H1 (cell line): Measurements from ENCODE around the gene SPTBN1. TPM values are rescaled to one million over a fixed set of nuclear protein-coding genes. Genes with fewer than 3 reads are reported as not detected.

Source experiments
- CTCF ChIA-PET: fragments of 300-600 bp; sonication (Branson Sonifier 250); formaldehyde crosslinking; loops from one replicate; lab custom pipeline; 2021; ENCODE audit not compliant: partially characterized antibody; lab: Charles Lee
- POLR2A ChIA-PET: fragments of 300-600 bp; sonication (Branson Sonifier 250); formaldehyde crosslinking; loops from one replicate; lab custom pipeline; 2021; ENCODE audit warnings: inconsistent platforms; ENCODE audit not compliant: partially characterized antibody; lab: Charles Lee
- DNase-seq, 2 experiments: peaks; one replicate each; pipeline versions ENCODE4 v3.0.0 to v3.0.0-alpha.2; 2010 to 2022; ENCODE audit warnings: low spot score in 2 of 2, low read depth in 1 of 2, mixed read lengths in 1 of 2
- FAIRE-seq: peaks from 2 replicates; lab custom pipeline; 2011; peaks lifted over from hg19 to GRCh38; lab: Jason Lieb, UNC
- H2AFZ ChIP-seq: 2 replicates; pipeline ENCODE4 v1.8.1; 2012; ENCODE audit warnings: low read length, inconsistent platforms
- H2AK5ac ChIP-seq: 2 replicates; pipeline ENCODE4 v1.6.1; 2013; ENCODE audit warnings: low read depth, low read length
- H2BK120ac ChIP-seq: replicated peaks from 2 replicates; pipeline ENCODE3; 2013; ENCODE audit warnings: low read depth, low read length, inconsistent platforms
- H2BK12ac ChIP-seq: 2 replicates; pipeline ENCODE4 v1.6.1; 2013; ENCODE audit warnings: low read depth, low read length
- H2BK15ac ChIP-seq: 2 replicates; pipeline ENCODE4 v1.6.1; 2013; ENCODE audit warnings: low read length
- H2BK20ac ChIP-seq: 2 replicates; pipeline ENCODE4 v1.6.1; 2013; ENCODE audit warnings: low read length
- H2BK5ac ChIP-seq: 2 replicates; pipeline ENCODE4 v1.6.1; 2013; ENCODE audit warnings: low read depth, low read length
- H3K14ac ChIP-seq: 2 replicates; pipeline ENCODE4 v1.6.1; 2013; ENCODE audit warnings: inconsistent platforms; ENCODE audit not compliant: insufficient read length
- H3K18ac ChIP-seq: 2 replicates; pipeline ENCODE4 v1.6.1; 2013; ENCODE audit warnings: low read length; ENCODE audit errors: extremely low read depth
- H3K23ac ChIP-seq: 2 replicates; pipeline ENCODE4 v1.6.1; 2013; ENCODE audit warnings: inconsistent platforms; ENCODE audit not compliant: insufficient read length
- H3K23me2 ChIP-seq: 2 replicates; pipeline ENCODE4 v1.6.1; 2013; ENCODE audit warnings: low read depth, low read length
- H3K27ac ChIP-seq: 2 replicates; pipeline ENCODE4 v1.6.1; 2011; ENCODE audit warnings: low read depth, low read length, inconsistent platforms
- H3K27me3 ChIP-seq, 4 experiments: replicated peaks in 1 of 4; 1 replicate in 1 of 4; 2 replicates in 3 of 4; pipeline versions ENCODE4 v1.6.1 to v1.8.1; 2011 to 2013; ENCODE audit warnings: low read length in 3 of 4, mild to moderate bottlenecking in 3 of 4, inconsistent platforms in 2 of 4, mixed read lengths in 2 of 4, moderate library complexity in 1 of 4; ENCODE audit not compliant: control insufficient read depth in 3 of 4, insufficient read depth in 3 of 4; ENCODE audit errors: extremely low read depth in 1 of 4
- H3K36me3 ChIP-seq, 4 experiments: 2 replicates each; pipeline versions ENCODE4 v1.6.1 to v1.8.1; 2011 to 2013; ENCODE audit warnings: mild to moderate bottlenecking in 4 of 4, low read length in 3 of 4, moderate library complexity in 2 of 4, control low read depth in 1 of 4, inconsistent platforms in 1 of 4; ENCODE audit not compliant: insufficient read depth in 4 of 4, control insufficient read depth in 2 of 4
- H3K4ac ChIP-seq: replicated peaks from 2 replicates; pipeline ENCODE3; 2013; ENCODE audit warnings: low read length, low read depth, mixed read lengths, inconsistent platforms; ENCODE audit not compliant: insufficient read length
- H3K4me1 ChIP-seq, 4 experiments: replicated peaks in 1 of 4; 1 replicate in 1 of 4; 2 replicates in 3 of 4; pipeline versions ENCODE4 v1.6.1 to v1.8.1; 2011 to 2013; ENCODE audit warnings: low read length in 3 of 4, inconsistent platforms in 2 of 4, mixed read lengths in 1 of 4; ENCODE audit not compliant: insufficient read depth in 4 of 4, control insufficient read depth in 3 of 4
- H3K4me2 ChIP-seq, 2 experiments: 2 replicates each; pipeline versions ENCODE4 v1.6.1 to v1.8.1; 2011 to 2013; ENCODE audit warnings: low read depth in 2 of 2, low read length in 2 of 2, control low read depth in 1 of 2, inconsistent platforms in 1 of 2, mild to moderate bottlenecking in 1 of 2; ENCODE audit not compliant: insufficient read depth in 1 of 2
- H3K4me3 ChIP-seq, 4 experiments: fragments of 200-600, 300-600 bp in 1 of 4; sonication (generic), shearing (Covaris generic), sonication (Bioruptor Twin) in 1 of 4; 2 replicates each; pipeline versions ENCODE4 v1.5.1 to v1.8.1; 2011 to 2016; ENCODE audit warnings: low read length in 4 of 4, low read depth in 3 of 4, control low read depth in 2 of 4, inconsistent platforms in 2 of 4, mild to moderate bottlenecking in 2 of 4, mixed read lengths in 1 of 4, moderate library complexity in 1 of 4; ENCODE audit not compliant: insufficient read depth in 2 of 4; ENCODE audit errors: extremely low read depth in 1 of 4
- H3K56ac ChIP-seq: replicated peaks from 2 replicates; pipeline ENCODE3; 2013; ENCODE audit warnings: low read depth, mild to moderate bottlenecking, mixed read lengths, low read length, inconsistent platforms; ENCODE audit not compliant: insufficient read length
- H3K79me1 ChIP-seq: 2 replicates; pipeline ENCODE4 v1.6.1; 2013; ENCODE audit warnings: low read depth, low read length, control low read depth
- H3K79me2 ChIP-seq, 2 experiments: 2 replicates each; pipeline versions ENCODE4 v1.6.1 to v1.8.1; 2012 to 2013; ENCODE audit warnings: low read length in 2 of 2, mild to moderate bottlenecking in 2 of 2, inconsistent platforms in 1 of 2; ENCODE audit not compliant: insufficient read depth in 2 of 2, control insufficient read depth in 1 of 2
- H3K9ac ChIP-seq, 4 experiments: replicated peaks in 1 of 4; 1 replicate in 1 of 4; 2 replicates in 3 of 4; pipeline versions ENCODE4 v1.6.1 to v1.8.1; 2011 to 2013; ENCODE audit warnings: low read depth in 3 of 4, low read length in 3 of 4, control low read depth in 2 of 4, mild to moderate bottlenecking in 2 of 4, moderate library complexity in 2 of 4, inconsistent platforms in 1 of 4; ENCODE audit errors: extremely low read depth in 1 of 4
- H3K9me3 ChIP-seq, 2 experiments: 2 replicates each; pipeline versions ENCODE4 v1.6.1 to v1.8.1; 2012 to 2013; ENCODE audit warnings: mild to moderate bottlenecking in 2 of 2, moderate library complexity in 2 of 2, control low read depth in 1 of 2, inconsistent platforms in 1 of 2, low read depth in 1 of 2, low read length in 1 of 2, mixed read lengths in 1 of 2; ENCODE audit not compliant: insufficient read depth in 2 of 2
- H4K20me1 ChIP-seq, 2 experiments: replicated peaks in 1 of 2; 2 replicates each; pipeline versions ENCODE3 to v1.8.1; 2011 to 2013; ENCODE audit warnings: inconsistent platforms in 2 of 2, low read length in 2 of 2, mild to moderate bottlenecking in 1 of 2; ENCODE audit not compliant: insufficient read depth in 2 of 2, control insufficient read depth in 1 of 2
- H4K5ac ChIP-seq: 2 replicates; pipeline ENCODE4 v1.6.1; 2013; ENCODE audit warnings: low read length, low read depth, mixed read lengths, inconsistent platforms; ENCODE audit not compliant: insufficient read length
- H4K8ac ChIP-seq: 2 replicates; pipeline ENCODE4 v1.8.0; 2013; ENCODE audit warnings: mild to moderate bottlenecking, moderate library complexity, low read length, inconsistent platforms; ENCODE audit not compliant: insufficient read depth; ENCODE audit errors: extremely low read depth
- H4K91ac ChIP-seq: replicated peaks from 2 replicates; pipeline ENCODE3; 2013; ENCODE audit warnings: low read length, mixed read lengths, inconsistent platforms; ENCODE audit not compliant: insufficient read length
- CHD1 ChIP-seq: IDR thresholded peaks from 2 replicates; pipeline ENCODE4 v1.6.1; 2012; ENCODE audit warnings: low read depth, low read length, improper control_type of control experiment
- EP300 ChIP-seq, 2 experiments: IDR thresholded peaks; 1 replicate in 1 of 2; 2 replicates in 1 of 2; pipeline ENCODE4 v1.6.1; 2011 to 2012; ENCODE audit warnings: low read depth in 2 of 2, low read length in 2 of 2, mild to moderate bottlenecking in 2 of 2, borderline replicate concordance in 1 of 2, inconsistent platforms in 1 of 2, moderate library complexity in 1 of 2
- FOSL1 ChIP-seq: IDR thresholded peaks from 2 replicates; pipeline ENCODE4 v1.6.1; 2011; ENCODE audit warnings: mild to moderate bottlenecking, low read depth, low read length, moderate library complexity; ENCODE audit not compliant: insufficient read depth
- HDAC2 ChIP-seq, 2 experiments: fragments of 300-600 bp in 1 of 2; sonication (generic) in 1 of 2; IDR thresholded peaks; 2 replicates each; pipeline ENCODE4 v1.6.1; 2011 to 2012; ENCODE audit warnings: low read depth in 2 of 2, low read length in 2 of 2, mild to moderate bottlenecking in 2 of 2, moderate library complexity in 2 of 2, borderline replicate concordance in 1 of 2, inconsistent platforms in 1 of 2
- KDM5A ChIP-seq: fragments of 200-600 bp; IDR thresholded peaks from 2 replicates; pipeline ENCODE4 v1.7.1; 2012; ENCODE audit warnings: mild to moderate bottlenecking, low read length, inconsistent platforms, mixed read lengths
- RXRA ChIP-seq: IDR thresholded peaks from 2 replicates; pipeline ENCODE4 v1.6.1; 2011; ENCODE audit warnings: low read depth, mild to moderate bottlenecking, low read length, moderate library complexity; ENCODE audit not compliant: insufficient read depth
- WGBS, 2 experiments: shearing (Covaris generic) in 1 of 2; methylation state at CpG; one replicate each; pipeline versions ENCODE4 v1.1.6 to v1.1.7; 2013 to 2015; ENCODE audit warnings: low lambda C conversion rate in 2 of 2, mixed read lengths in 2 of 2, inconsistent platforms in 1 of 2, low coverage in 1 of 2, missing lambda C conversion rate in 1 of 2; ENCODE audit not compliant: insufficient replicate concordance in 2 of 2, insufficient coverage in 1 of 2, insufficient read length in 1 of 2; ENCODE audit errors: extremely low coverage in 1 of 2, missing lambda C conversion rate in 1 of 2; 5-methylcytosine and 5-hydroxymethylcytosine counted together
- polyA plus RNA-seq, 7 experiments: library from polyadenylated mRNA; depleted of rRNA in 3 of 7; stranded (reverse) in 5 of 7; unstranded in 2 of 7; fragments of >200 nt in 5 of 7; fragments of 200-250 nt in 2 of 7; gene quantifications; 1 replicate in 5 of 7; 2 replicates in 1 of 7; 4 replicates in 1 of 7; pipeline versions ENCODE4 v1.2.1 to v1.2.3, GENCODE V29; 2011 to 2013; ENCODE audit warnings: missing spikeins in 2 of 7, mixed read lengths in 2 of 7
- total RNA-seq: library from RNA; stranded (reverse); fragmentation: NEBNext Ultra II Directional; extraction: Animal tissue kit (Norgen Biotek cat#: 25700); gene quantifications from 2 replicates; pipeline ENCODE4 v1.2.1, GENCODE V29; 2021

Gene SPTBN1
- total and polyA plus RNA-seq, 2 of the 8 experiments (the other 6 are each of a cell fraction or from before 2014, with no cell fraction given): 31.8 to 180 TPM

DNA sequence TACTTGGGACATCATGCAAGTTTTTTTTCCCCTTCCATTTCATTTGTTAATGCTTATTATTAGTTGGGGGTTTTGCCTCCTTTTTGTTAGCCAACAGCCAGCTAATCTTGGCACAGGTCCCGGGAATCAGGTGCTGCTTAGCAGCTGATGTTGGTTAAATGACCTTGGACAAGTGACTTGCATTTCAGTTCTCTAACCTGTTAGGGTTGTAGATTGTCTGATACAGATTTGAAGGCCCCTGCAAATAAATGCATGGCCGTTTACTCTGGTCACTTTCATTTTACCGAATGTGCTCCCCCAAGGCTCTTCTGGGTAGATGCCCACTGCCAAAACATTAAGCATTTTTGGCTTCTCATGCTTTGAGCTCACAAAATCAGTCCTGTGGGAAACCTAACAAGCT is 120.9 kb downstream of the SPTBN1 start:
- FAIRE-seq: no peak
- TF ChIP-seq RXRA (no peak), CHD1 (no peak), FOSL1 (no peak), KDM5A (no peak), HDAC2 (IDR thresholded peaks at IDR 0.05; ENCODE audit: borderline replicate concordance in 1 of 2, low read depth in 2 of 2, low read length in 2 of 2) (no peak), EP300 (IDR thresholded peaks at IDR 0.05; ENCODE audit: borderline replicate concordance in 1 of 2, low read depth in 2 of 2, low read length in 2 of 2) (no peak)

More for the DNA sequence above, 120.9 kb downstream of the SPTBN1 start:
- peaks cover 4 to 21% (median 17%) of the 10 kb centered on the region in 4 experiments for H3K4me1 ChIP-seq
- H4K20me1 ChIP-seq: peaks cover 40 to 42% of the 10 kb centered on the region in 2 experiments
- H3K4me3 ChIP-seq: no peak overlapping the region
- no peak overlapping the region for H4K91ac ChIP-seq
- no peak overlapping the region for H2BK20ac ChIP-seq
- no peak overlapping the region for H3K56ac ChIP-seq
- DNase-seq: no peak
- no peak overlapping the region for H3K23ac ChIP-seq
- H3K27ac ChIP-seq: no peak overlapping the region
- no peak overlapping the region for H2AFZ ChIP-seq
- peaks cover 33 to 96% of the 10 kb centered on the region in 2 experiments for H3K79me2 ChIP-seq
- no peak overlapping the region for H4K8ac ChIP-seq
- no peak overlapping the region for H2BK12ac ChIP-seq
- peaks cover 27% of the 10 kb centered on the region; the same call in 1 of the 2 replicates for H3K79me1 ChIP-seq
- no peak overlapping the region for H4K5ac ChIP-seq
- no peaks in the 10 kb centered on the region for H3K23me2 ChIP-seq
- H2BK5ac ChIP-seq: no peak overlapping the region
- ChIA-PET POLR2A (interaction anchor here (0.9 to 3.4 kb wide), 2 partner anchors 15 to 18 kb away, joined by 3 to 24 read pairs; no protein-coding TSS in a partner anchor), CTCF (interaction anchor here (0.8 to 1.2 kb wide), 3 partner anchors 8 to 127 kb away, joined by 3 read pairs; no protein-coding TSS in a partner anchor)
- no peak overlapping the region for H3K18ac ChIP-seq
- H2AK5ac ChIP-seq: no peak overlapping the region
- WGBS, 2 experiments: 85% methylated on average over 3 of the region's 3 CpGs; no CpG with 5 or more reads in 1 of the 2 experiments
- H3K9me3 ChIP-seq: no peaks in the 10 kb centered on the region
- no peak overlapping the region for H2BK120ac ChIP-seq
- no peaks in the 10 kb centered on the region for H3K27me3 ChIP-seq
- H3K9ac ChIP-seq: no peak overlapping the region
- H3K36me3 ChIP-seq: 0 out of 8 replicates have a peak, but pooled peaks cover 0 to 3% (median 0%) of the 10 kb centered on the region in 4 experiments
- no peak overlapping the region for H3K4ac ChIP-seq
- H3K14ac ChIP-seq: no peak overlapping the region
- H2BK15ac ChIP-seq: no peak overlapping the region
- H3K4me2 ChIP-seq: no peak overlapping the region
